C4-2B (cell line): ENCODE data around the gene CAPN6.

Experiments used
- CTCF ChIP-seq: fragments of 450-650 bp; conservative IDR thresholded peaks from 2 replicates; pipeline ENCODE4 v1.5.1; 2017; ENCODE audit warnings: mild to moderate bottlenecking
- ZFX ChIP-seq: fragments of 450-650 bp; IDR thresholded peaks from 2 replicates; pipeline ENCODE4 v1.6.1; 2017

DNA sequence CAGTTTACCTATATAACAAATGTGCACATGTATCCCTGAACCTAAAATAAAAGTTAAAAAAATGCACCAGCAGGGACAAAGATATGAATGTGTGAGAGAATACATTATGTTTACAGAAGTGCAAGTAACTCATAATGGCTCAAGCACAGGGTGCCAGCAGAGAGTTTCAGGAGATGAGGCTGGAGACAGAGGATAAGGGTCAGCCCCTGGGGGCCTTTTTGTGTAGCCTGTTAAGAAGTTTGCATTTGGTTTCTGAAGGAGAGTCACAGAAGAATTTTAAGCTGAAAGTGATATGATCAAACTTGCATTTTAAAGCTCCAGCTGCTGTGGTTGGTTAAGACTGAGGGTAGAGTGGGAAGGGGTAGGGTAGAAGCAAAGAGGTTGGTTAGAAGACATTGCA is 48.6 kb upstream of the CAPN6 start:
- TF ChIP-seq CTCF (no peak), ZFX (no peak)
